NT2/D1 (cell line): Measurements from ENCODE around the gene SPAG9.

ENCODE experiments used
- SUZ12 ChIP-seq: IDR thresholded peaks from 2 replicates; pipeline ENCODE4 v1.6.1; 2011; ENCODE audit not compliant: insufficient read length, insufficient read depth; ENCODE audit errors: extremely low read depth
- YY1 ChIP-seq: IDR thresholded peaks from 2 replicates; pipeline ENCODE4 v1.6.1; 2011; ENCODE audit not compliant: insufficient read length, insufficient read depth
- ZNF274 ChIP-seq: IDR thresholded peaks from 2 replicates; pipeline ENCODE4 v1.6.1; 2011; ENCODE audit warnings: mild to moderate bottlenecking, low read depth, low read length

DNA sequence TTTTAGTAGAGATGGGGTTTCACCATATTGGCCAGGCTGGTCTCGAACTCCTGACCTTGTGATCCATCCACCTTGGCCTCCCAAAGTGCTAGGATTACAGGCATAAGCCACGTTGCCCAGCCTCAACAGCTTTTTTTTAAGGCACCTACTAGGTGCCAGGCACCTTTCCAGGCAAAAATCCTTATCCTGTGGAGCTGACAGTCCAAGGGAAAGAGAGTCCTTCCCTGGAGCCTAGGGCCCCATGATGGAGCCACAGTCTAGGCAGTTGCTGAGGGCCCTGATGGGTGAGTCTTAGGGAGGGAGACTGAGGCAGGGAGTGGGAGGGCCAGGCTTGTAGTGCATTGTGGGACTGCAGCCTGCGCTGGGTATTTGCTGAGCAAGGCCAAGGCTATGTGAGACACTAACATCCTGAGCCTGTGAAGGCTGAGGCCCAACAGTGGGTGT, 174.9 kb downstream of the SPAG9 start:
- TF ChIP-seq SUZ12 (no peak), ZNF274 (no peak), YY1 (no peak)
